ENCODE results near the gene KRT34.

GRCh38 chr17:41333836-41334235, 48.3 kb downstream of the KRT34 start:
- TF ChIP-seq CTCF (conservative IDR thresholded peaks at IDR 0.05; ENCODE audit: low read depth, low read length) (no peak), EZH2phosphoT487 (IDR thresholded peaks at IDR 0.05; ENCODE audit: borderline replicate concordance, low read length) (no peak), EZH2 (IDR thresholded peaks at IDR 0.05; ENCODE audit: low read length, unreplicated experiment) (no peak)

Data from PC-3 (cell line).